HEK293 (cell line): Measurements from ENCODE around the gene MYOT.

Experiments used
- BCL6B ChIP-seq: fragments of 450-650 bp; formaldehyde crosslinking; IDR thresholded peaks from 2 replicates; pipeline ENCODE4 v1.5.1; 2017; ENCODE audit warnings: missing biosample characterization, missing genetic modification characterization
- GLIS1 ChIP-seq: fragments of 450-650 bp; formaldehyde crosslinking; IDR thresholded peaks from 2 replicates; pipeline ENCODE4 v1.5.1; 2016; ENCODE audit warnings: missing biosample characterization, missing genetic modification characterization
- KLF9 ChIP-seq: fragments of 450-650 bp; formaldehyde crosslinking; IDR thresholded peaks from 2 replicates; pipeline ENCODE4 v1.5.1; 2016; ENCODE audit warnings: missing biosample characterization, missing genetic modification characterization, low read depth
- OSR2 ChIP-seq: fragments of 450-650 bp; formaldehyde crosslinking; IDR thresholded peaks from 2 replicates; pipeline ENCODE4 v1.5.1; 2016; ENCODE audit warnings: missing biosample characterization, missing genetic modification characterization
- SCRT1 ChIP-seq: fragments of 450-650 bp; formaldehyde crosslinking; IDR thresholded peaks from 2 replicates; pipeline ENCODE4 v1.5.1; 2016; ENCODE audit warnings: missing biosample characterization, missing genetic modification characterization, borderline replicate concordance
- SCRT2 ChIP-seq: fragments of 450-650 bp; formaldehyde crosslinking; IDR thresholded peaks from 2 replicates; pipeline ENCODE4 v1.5.1; 2016; ENCODE audit warnings: missing biosample characterization, missing genetic modification characterization
- YY1 ChIP-seq: fragments of 450-650 bp; formaldehyde crosslinking; IDR thresholded peaks from 2 replicates; pipeline ENCODE4 v1.5.1; 2018; ENCODE audit warnings: missing biosample characterization, missing genetic modification characterization
- ZBTB1 ChIP-seq: fragments of 450-650 bp; formaldehyde crosslinking; IDR thresholded peaks from 2 replicates; pipeline ENCODE4 v1.5.1; 2016; ENCODE audit warnings: missing biosample characterization, missing genetic modification characterization
- ZBTB21 ChIP-seq: fragments of 450-650 bp; formaldehyde crosslinking; IDR thresholded peaks from 2 replicates; pipeline ENCODE4 v1.5.1; 2017; ENCODE audit warnings: missing biosample characterization, missing genetic modification characterization
- ZBTB7A ChIP-seq: fragments of 450-650 bp; formaldehyde crosslinking; IDR thresholded peaks from 2 replicates; pipeline ENCODE4 v1.5.1; 2016; ENCODE audit warnings: low read depth, missing biosample characterization, missing genetic modification characterization
- ZEB2 ChIP-seq: fragments of 450-650 bp; formaldehyde crosslinking; IDR thresholded peaks from 2 replicates; pipeline ENCODE4 v1.5.1; 2016; ENCODE audit warnings: missing biosample characterization, missing genetic modification characterization
- ZFP37 ChIP-seq: fragments of 450-650 bp; formaldehyde crosslinking; IDR thresholded peaks from 2 replicates; pipeline ENCODE4 v1.5.1; 2016; ENCODE audit warnings: missing biosample characterization, missing genetic modification characterization
- ZNF121 ChIP-seq: fragments of 450-650 bp; formaldehyde crosslinking; IDR thresholded peaks from 2 replicates; pipeline ENCODE4 v1.5.1; 2016; ENCODE audit warnings: missing biosample characterization, missing genetic modification characterization
- ZNF184 ChIP-seq: fragments of 450-650 bp; IDR thresholded peaks from 2 replicates; pipeline ENCODE4 v1.5.1; 2018; ENCODE audit warnings: missing biosample characterization, mild to moderate bottlenecking, missing genetic modification characterization
- ZNF202 ChIP-seq: fragments of 450-650 bp; formaldehyde crosslinking; IDR thresholded peaks from 2 replicates; pipeline ENCODE4 v1.5.1; 2016; ENCODE audit warnings: missing biosample characterization, missing genetic modification characterization, borderline replicate concordance
- ZNF23 ChIP-seq: fragments of 450-650 bp; formaldehyde crosslinking; IDR thresholded peaks from 2 replicates; pipeline ENCODE4 v1.5.1; 2016; ENCODE audit warnings: missing biosample characterization, missing genetic modification characterization, borderline replicate concordance
- ZNF280C ChIP-seq: fragments of 450-650 bp; formaldehyde crosslinking; IDR thresholded peaks from 2 replicates; pipeline ENCODE4 v1.5.1; 2016; ENCODE audit warnings: missing biosample characterization, missing genetic modification characterization
- ZNF37A ChIP-seq: fragments of 450-650 bp; IDR thresholded peaks from 2 replicates; pipeline ENCODE4 v1.5.1; 2018; ENCODE audit warnings: missing biosample characterization, missing genetic modification characterization
- ZNF426 ChIP-seq: fragments of 450-650 bp; formaldehyde crosslinking; IDR thresholded peaks from 2 replicates; pipeline ENCODE4 v1.5.1; 2017; ENCODE audit warnings: missing biosample characterization, missing genetic modification characterization, mild to moderate bottlenecking, inconsistent platforms, moderate library complexity
- ZNF449 ChIP-seq: fragments of 450-650 bp; formaldehyde crosslinking; IDR thresholded peaks from 2 replicates; pipeline ENCODE4 v1.5.1; 2017; ENCODE audit warnings: missing biosample characterization, mild to moderate bottlenecking, missing genetic modification characterization, moderate library complexity
- ZNF473 ChIP-seq: fragments of 450-650 bp; formaldehyde crosslinking; IDR thresholded peaks from 2 replicates; pipeline ENCODE4 v1.5.1; 2017; ENCODE audit warnings: missing biosample characterization, missing genetic modification characterization
- ZNF488 ChIP-seq: fragments of 450-650 bp; formaldehyde crosslinking; IDR thresholded peaks from 2 replicates; pipeline ENCODE4 v1.5.1; 2016; ENCODE audit warnings: missing biosample characterization, missing genetic modification characterization
- ZNF513 ChIP-seq: fragments of 450-650 bp; IDR thresholded peaks from 2 replicates; pipeline ENCODE4 v1.5.1; 2018; ENCODE audit warnings: missing biosample characterization, missing genetic modification characterization
- ZNF560 ChIP-seq: fragments of 450-650 bp; formaldehyde crosslinking; IDR thresholded peaks from 2 replicates; pipeline ENCODE4 v1.5.1; 2017; ENCODE audit warnings: missing biosample characterization, missing genetic modification characterization, borderline replicate concordance
- ZNF629 ChIP-seq: fragments of 450-650 bp; formaldehyde crosslinking; IDR thresholded peaks from 2 replicates; pipeline ENCODE4 v1.5.1; 2017; ENCODE audit warnings: missing biosample characterization, missing genetic modification characterization
- ZNF645 ChIP-seq: fragments of 450-650 bp; formaldehyde crosslinking; IDR thresholded peaks from 2 replicates; pipeline ENCODE4; 2016; ENCODE audit warnings: missing biosample characterization, missing genetic modification characterization
- ZNF701 ChIP-seq: fragments of 450-650 bp; formaldehyde crosslinking; IDR thresholded peaks from 2 replicates; pipeline ENCODE4 v1.5.1; 2016; ENCODE audit warnings: missing biosample characterization, missing genetic modification characterization
- ZNF837 ChIP-seq: fragments of 450-650 bp; formaldehyde crosslinking; IDR thresholded peaks from 2 replicates; pipeline ENCODE4 v1.5.1; 2016; ENCODE audit warnings: missing biosample characterization, missing genetic modification characterization
- ZSCAN4 ChIP-seq: fragments of 450-650 bp; formaldehyde crosslinking; IDR thresholded peaks from 2 replicates; pipeline ENCODE4 v1.5.1; 2017; ENCODE audit warnings: missing biosample characterization, missing genetic modification characterization

The MYOT gene

GRCh38 chr5:137888863-137889759 lies 21.5 kb downstream of the MYOT start, which contains the start of gene PKD2L2 (continued):
- TF ChIP-seq YY1 (peak; percentile 82), ZBTB7A (peak; percentile 20; the same call in 1 of the 2 replicates), SCRT1 (tag by site-specific recombination) (no peak), ZNF560 (tag by site-specific recombination) (no peak), ZNF513 (tag by site-specific recombination) (peak; percentile 8; the same call in 1 of the 2 replicates), ZEB2 (peak; percentile 83), BCL6B (tag by site-specific recombination) (no peak), ZNF837 (tag by site-specific recombination) (peak; percentile 99), OSR2 (0 out of 2 replicates have a peak, but pooled peaks have one; percentile 8), ZNF426 (no peak), ZNF202 (0 out of 2 replicates have a peak, but pooled peaks have one; percentile 23), ZNF23 (tag by site-specific recombination) (0 out of 2 replicates have a peak, but pooled peaks have one; percentile 32), ZNF488 (no peak), KLF9 (tag by site-specific recombination) (peak; percentile 26; the same call in 1 of the 2 replicates), ZNF121 (tag by site-specific recombination) (peak; percentile 53), ZNF645 (tag by site-specific recombination) (no peak), ZNF37A (tag by site-specific recombination) (no peak), ZSCAN4 (no peak), ZNF473 (tag by site-specific recombination) (no peak), GLIS1 (tag by site-specific recombination) (peak; percentile 91), ZFP37 (tag by site-specific recombination) (peak; percentile 47; the same call in 1 of the 2 replicates), ZNF280C (tag by site-specific recombination) (no peak), ZBTB1 (tag by site-specific recombination) (0 out of 2 replicates have a peak, but pooled peaks have one; percentile 48), ZNF701 (tag by site-specific recombination) (no peak), ZNF629 (tag by site-specific recombination) (peak; percentile 44; the same call in 1 of the 2 replicates), ZNF184 (tag by site-specific recombination) (peak; percentile 58; the same call in 1 of the 2 replicates), ZNF449 (tag by site-specific recombination) (peak; percentile 64; the same call in 1 of the 2 replicates), ZBTB21 (tag by site-specific recombination) (0 out of 2 replicates have a peak, but pooled peaks have one; percentile 33), SCRT2 (tag by site-specific recombination) (0 out of 2 replicates have a peak, but pooled peaks have one; percentile 26)
